ENCODE measurements around the gene MACF1. TPM values are rescaled to one million over a fixed set of nuclear protein-coding genes. Genes with fewer than 3 reads are reported as not detected.

MACF1 gene
- total and polyA plus RNA-seq, 2 of the 13 experiments (the other 11 are each of a cell fraction or from before 2014, with no cell fraction given) = 36.7 to 65.4 TPM

GRCh38 chr1:39236971-39237370 lies 32.5 kb downstream of the MACF1 start:
- Histone ChIP-seq H3K4me1 (ENCODE audit: insufficient read depth, low read length) (peaks cover 15% of the 10 kb centered on the region; the same call in 1 of the 2 replicates), H3K4me2 (ENCODE audit: low read depth, low read length) (no peak overlapping the region), H2AFZ (ENCODE audit: low read length) (no peak overlapping the region), H3K4me3 (replicated peaks in 1 of 3; ENCODE audit: insufficient read depth in 1 of 3, low read depth in 2 of 3, low read length in 3 of 3) (no peak overlapping the region), H3K9ac (ENCODE audit: insufficient read depth, low read depth, low read length) (no peak overlapping the region), H3K79me2 (ENCODE audit: insufficient read depth, low read length) (no peaks in the 10 kb centered on the region), H4K20me1 (ENCODE audit: insufficient read depth, low read length) (no peaks in the 10 kb centered on the region), H3K36me3 (replicated peaks in 1 of 2; ENCODE audit: control insufficient read depth in 1 of 2, insufficient read depth in 2 of 2, low read length in 2 of 2) (peaks cover 2 to 14% of the 10 kb centered on the region in 2 experiments), H3K27ac (ENCODE audit: extremely low read length, insufficient read depth, low read length) (no peak overlapping the region), H3K27me3 (ENCODE audit: control insufficient read depth in 1 of 2, insufficient read depth in 2 of 2, low read length in 2 of 2) (no peaks in the 10 kb centered on the region), H3K9me3 (ENCODE audit: low read length) (no peaks in the 10 kb centered on the region)
- in situ Hi-C loops (cut with HindIII; ENCODE audit: extremely low pct_ligation_motif_present, low pct_unique_long_range_greater_than_20kb) = no loop called here
- DNase-seq (ENCODE audit: low spot score) (no peak), FAIRE-seq (no peak), ATAC-seq (no peak)
- ChIA-PET POLR2A (no interaction called here), CTCF (ENCODE audit: low intra/inter-chr PET ratio, low total read pairs) (no interaction called here)
- intact Hi-C loops (cut with micrococcal nuclease; ENCODE audit: unreplicated experiment) = no loop called here
- no peak for TF ChIP-seq MIER3 (CRISPR knock-in tag; IDR thresholded peaks at IDR 0.05; ENCODE audit: borderline replicate concordance)
- TF ChIP-seq ZNF841 (CRISPR knock-in tag; IDR thresholded peaks at IDR 0.05; ENCODE audit: borderline replicate concordance) = no peak
- TF ChIP-seq PRDM15 (CRISPR knock-in tag; IDR thresholded peaks at IDR 0.05) = no peak
- TF ChIP-seq ZNF550 (CRISPR knock-in tag; IDR thresholded peaks at IDR 0.05; ENCODE audit: borderline replicate concordance) = no peak
- TF ChIP-seq CREB3 (CRISPR knock-in tag; IDR thresholded peaks at IDR 0.05) = no peak
- TF ChIP-seq PBX2 (CRISPR knock-in tag; IDR thresholded peaks at IDR 0.05) = no peak
- WGBS (ENCODE audit: low lambda C conversion rate) = 93% methylated on average over 4 of the region's 4 CpGs
- BruUV-seq (replicated peaks) = no TSS peak

Measured in HepG2 (cell line).